HG02623 (cell line): ENCODE results near the gene ANAPC2.
A peak's percentile ranks its signal among the peaks of the same experiment; 100 is the strongest.

Experiments used
- ATAC-seq: cut with Tn5 transposase; IDR thresholded peaks from one replicate; pipeline ENCODE4 v1.9.1; 2021; ENCODE audit warnings: moderate library complexity; ENCODE audit not compliant: unreplicated experiment

Gene ANAPC2

GRCh38 chr9:137216188-137216965, 28.0 kb upstream of the ANAPC2 start:
- ATAC-seq: no peak

- no peak for ATAC-seq
Measured at GRCh38 chr9:137215196-137215986, 27.0 kb upstream of the ANAPC2 start.

DNA sequence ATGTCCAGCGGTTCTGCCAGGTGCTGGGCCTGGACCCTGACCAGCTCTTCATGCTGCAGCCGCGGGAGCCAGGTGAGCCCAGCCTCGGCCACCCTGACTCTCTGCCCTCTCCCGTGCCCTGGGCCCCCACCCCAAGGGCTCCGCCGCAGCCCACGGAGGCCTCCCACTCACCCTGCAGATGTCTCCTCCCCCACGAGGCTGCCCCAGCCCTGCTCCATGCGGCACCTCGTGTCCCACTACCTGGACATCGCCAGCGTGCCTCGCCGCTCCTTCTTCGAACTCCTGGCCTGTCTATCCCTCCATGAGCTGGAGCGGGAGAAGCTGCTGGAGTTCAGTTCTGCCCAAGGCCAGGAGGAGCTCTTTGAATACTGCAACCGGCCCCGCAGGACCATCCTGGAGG, 26.3 kb upstream of the ANAPC2 start:
- no peak for ATAC-seq

GRCh38 chr9:137213160-137214060, 25.1 kb upstream of the ANAPC2 start:
- no peak for ATAC-seq

- no peak for ATAC-seq
Measured at GRCh38 chr9:137212520-137212919, 24.2 kb upstream of the ANAPC2 start.

GRCh38 chr9:137211532-137211931, 23.2 kb upstream of the ANAPC2 start:
- no peak for ATAC-seq

- ATAC-seq: no peak
Measured at GRCh38 chr9:137206602-137207001, 18.2 kb upstream of the ANAPC2 start.

GRCh38 chr9:137205126-137206069, 17.0 kb upstream of the ANAPC2 start, which contains the start of the genes NDOR1 and TMEM203:
Gene NDOR1, plus strand, starts transcription at chr9:137205700. Its CDS starts 78 bp downstream, at chr9:137205778.
Gene TMEM203, minus strand, starts transcription at chr9:137205648. Its CDS starts 234 bp downstream, at chr9:137205414.
- ATAC-seq: peak; percentile 34

GRCh38 chr9:137204731-137205125, 16.4 kb upstream of the ANAPC2 start:
- ATAC-seq: no peak

DNA sequence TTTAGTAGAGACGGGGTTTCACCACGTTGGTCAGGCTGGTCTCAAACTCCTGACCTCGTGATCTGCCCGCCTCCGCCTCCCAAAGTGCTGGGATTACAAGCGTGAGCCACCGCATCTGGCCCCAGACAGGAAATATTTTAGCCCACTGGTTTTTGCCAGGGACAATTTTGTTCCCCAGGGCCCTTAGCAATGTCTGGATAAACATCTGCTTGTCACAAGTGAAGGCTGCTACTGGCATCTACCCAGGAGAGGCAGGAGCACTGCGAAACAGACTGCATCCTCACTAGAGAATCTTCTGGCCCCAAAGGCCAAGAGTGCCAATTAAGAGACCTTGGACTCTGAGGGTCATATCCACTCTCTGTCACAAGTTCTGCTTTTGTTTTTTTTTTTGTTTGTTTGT, 14.6 kb upstream of the ANAPC2 start:
- no peak for ATAC-seq

DNA sequence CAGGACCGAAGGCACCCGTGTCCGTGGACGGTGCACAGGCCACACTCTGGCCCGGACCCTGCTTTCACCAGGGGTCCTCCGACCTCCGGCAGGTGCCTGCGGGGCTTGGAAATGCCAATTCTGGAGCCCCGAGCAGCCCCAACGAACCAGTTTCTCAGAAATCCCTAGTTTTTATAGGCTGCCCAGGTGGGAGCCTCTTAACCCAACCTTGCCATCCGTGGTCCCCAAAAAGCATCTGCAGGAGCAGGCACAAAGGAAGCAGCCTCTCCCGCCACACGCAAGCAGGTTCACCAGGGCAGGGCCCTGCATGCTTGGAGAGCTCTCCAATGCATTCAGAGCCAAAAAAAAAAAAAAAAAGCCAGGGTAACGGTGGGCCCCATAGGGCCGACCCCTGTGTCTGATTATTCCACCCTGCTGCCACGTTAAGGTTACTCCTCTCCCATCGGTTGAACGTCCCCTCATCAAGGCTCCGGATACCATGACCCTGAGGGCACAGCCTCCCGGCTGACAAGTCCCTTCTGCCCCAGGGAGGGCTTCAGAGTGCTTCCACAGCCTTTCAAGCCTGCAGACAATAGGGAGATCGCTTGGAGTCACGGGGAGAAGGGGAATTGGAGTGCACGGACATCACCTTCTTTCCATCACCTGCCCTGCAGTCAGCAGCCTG, 13.0 kb upstream of the ANAPC2 start:
- no peak for ATAC-seq

DNA sequence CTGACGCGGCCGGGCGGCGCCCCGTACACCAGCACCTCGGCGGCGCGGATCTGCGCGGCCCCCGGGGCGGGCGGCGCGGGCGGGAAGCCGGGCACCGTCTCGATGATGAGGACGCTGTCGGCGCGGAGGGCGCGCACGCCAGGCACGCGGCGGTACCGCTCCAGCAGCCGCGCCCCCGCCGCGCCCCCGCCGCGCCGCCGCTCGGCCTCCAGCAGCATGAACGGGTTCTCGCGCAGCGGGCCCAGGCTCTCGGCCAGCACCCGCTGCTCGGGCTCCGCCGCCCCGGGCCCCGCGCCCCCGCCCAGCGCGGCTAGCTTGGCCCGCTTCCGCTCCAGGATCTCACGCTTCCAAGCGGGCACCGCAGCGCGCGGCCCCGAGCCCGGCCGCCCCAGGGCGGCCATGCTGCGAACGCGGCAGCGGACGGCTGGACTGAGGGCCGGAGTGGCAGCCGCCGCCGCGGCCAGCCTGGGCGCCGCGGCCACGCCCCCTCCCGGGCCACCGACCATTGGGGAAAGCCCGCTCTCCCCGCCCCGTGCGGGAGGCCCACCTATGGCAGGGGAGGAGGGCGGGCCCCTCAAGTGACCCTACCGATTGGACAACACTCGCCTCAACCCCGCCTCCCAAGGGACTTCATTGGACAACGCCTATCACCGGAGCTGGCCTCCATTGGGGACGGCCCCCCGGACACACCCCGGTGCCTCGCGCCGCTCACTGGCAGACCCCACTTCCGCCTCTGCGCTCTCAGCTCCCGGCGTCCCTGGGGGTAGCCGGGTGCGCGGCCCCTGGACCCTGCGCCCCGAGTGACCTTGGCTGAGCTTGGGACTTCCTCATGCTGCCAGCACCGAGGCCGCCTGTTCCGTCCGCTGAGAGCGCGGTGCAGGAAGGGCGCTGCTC, 12.2 kb upstream of the ANAPC2 start, which contains the start of gene TPRN:
Gene TPRN (minus strand): TSS at position 431 of the 894 bp plus-strand sequence. CDS start 30 bp downstream, at position 401.
- peak; percentile 82 for ATAC-seq

DNA sequence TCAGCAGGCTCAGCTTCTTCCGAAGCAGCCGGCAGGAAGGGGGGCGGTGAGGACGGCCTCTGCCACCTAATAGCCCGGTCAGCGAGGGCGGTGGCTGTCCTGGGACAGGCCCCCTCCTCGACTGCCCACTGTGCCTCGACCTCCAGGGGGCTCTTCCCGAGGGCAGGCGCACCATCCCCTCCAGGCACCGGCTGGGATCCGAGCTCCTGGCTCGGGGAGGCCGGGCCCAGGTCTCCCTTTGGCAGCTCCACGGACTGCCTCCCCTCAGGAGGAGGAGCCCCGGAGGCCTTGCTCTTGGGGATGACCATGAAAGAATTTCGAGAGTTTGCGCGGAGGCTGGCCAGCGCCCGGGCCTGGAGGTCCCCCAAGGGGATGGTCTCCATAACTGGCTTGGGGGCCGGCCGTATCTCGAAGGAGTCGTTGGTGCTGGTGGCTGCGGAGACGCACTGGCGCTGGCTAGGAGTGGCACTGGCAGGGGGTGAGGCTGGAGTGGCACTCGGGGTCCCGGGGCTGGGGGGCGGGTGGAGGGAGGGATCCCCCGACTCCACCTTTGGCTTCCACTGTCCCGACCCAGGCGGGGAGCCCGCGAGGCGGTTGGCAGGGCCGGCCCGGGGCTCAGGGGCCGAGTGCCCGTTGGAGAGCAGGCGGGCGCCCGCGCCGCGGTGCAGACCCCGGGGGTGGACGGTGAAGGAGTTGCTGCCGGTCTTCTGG, 11.2 kb upstream of the ANAPC2 start:
- no peak for ATAC-seq

DNA sequence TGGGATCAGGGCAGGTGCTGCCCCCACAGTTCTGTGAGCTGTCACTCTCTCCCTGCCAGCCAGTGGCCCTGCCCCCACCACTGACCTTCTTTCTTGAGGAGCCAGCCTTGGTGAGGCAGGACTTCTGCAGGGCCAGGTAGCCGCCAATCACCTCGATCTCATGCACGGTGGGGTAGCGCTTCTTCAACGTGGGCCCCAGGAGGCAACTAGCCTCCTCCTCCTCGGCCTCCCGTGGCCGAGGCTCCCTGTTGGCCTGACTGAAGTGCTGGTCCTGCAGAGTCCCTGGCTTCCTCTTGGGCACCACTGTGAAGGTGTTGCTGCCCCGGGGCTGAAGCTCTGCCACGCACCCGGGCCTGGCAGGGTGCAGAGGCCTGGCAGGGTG, 10.5 kb upstream of the ANAPC2 start:
- no peak for ATAC-seq

- no peak for ATAC-seq
Measured at GRCh38 chr9:137198051-137198901, 9.9 kb upstream of the ANAPC2 start.

GRCh38 chr9:137195525-137196220, 7.3 kb upstream of the ANAPC2 start:
- ATAC-seq: no peak
